Limb (tissue), 2 donors: ENCODE results near the gene DOCK1.

Experiments
- DNase-seq, 2 donors: peaks; one replicate each; pipeline ENCODE4 v3.0.0-alpha.2; 2016; ENCODE audit errors: extremely low spot score in 2 of 2

Gene DOCK1

DNA sequence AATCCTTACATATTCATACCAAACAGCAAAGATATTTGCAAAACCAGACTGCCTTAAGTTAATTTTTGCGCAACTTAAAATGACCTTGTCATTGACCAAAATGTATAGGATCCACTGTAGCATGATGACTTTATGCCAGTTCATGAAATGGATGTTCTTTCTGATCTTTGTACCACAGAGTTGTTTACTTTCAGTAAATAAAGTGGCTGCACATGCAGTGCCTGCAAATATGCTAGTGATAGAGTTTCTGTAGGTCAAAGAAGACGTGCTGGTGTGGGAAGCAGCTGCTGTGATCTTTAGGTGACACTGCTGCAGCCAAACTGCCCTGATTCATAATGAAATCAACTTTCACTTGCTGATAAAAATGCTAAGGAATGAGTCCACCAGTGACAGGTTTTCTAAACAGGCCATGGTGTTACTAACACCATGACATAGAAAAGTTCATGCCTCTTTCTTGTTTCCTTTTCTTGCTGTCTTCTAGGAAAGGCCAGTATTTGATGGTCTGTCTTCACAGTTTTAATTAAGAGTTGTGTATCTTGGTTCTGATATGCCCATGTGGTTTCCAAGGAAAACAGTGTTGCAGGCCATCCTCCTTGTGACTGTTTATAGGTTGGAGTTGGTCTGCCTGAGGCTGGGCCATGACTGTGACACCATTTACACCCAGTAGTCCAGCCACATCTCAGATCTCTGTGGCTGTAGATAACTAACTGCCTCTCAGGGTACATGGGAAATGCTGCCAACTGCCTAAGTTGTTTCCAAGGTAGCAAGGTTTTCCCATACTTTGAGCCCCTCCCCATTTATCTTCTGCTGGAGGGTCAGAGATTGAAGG is 228.7 kb downstream of the DOCK1 start:
- DNase-seq = no peak

GRCh38 chr10:127135844-127136577 is 230.8 kb downstream of the DOCK1 start:
- DNase-seq = no peak

DNA sequence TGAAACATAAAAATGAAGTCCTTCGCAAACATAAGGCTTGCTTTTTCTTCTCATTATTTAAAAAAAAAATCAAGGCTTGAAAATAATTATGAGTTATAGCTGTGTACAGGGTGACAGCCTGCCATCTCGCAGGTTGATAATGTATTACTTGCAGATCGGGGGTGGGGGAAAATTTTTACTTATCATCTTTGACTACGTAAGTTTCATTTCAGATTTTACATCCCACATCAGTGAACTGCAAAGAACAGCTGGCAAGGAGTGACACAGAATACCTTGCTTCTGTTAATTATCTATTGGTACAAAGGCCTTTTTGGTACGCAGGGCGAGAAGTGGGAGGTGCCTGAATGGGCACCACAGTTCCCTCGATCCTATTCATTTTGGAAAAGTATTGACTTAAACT is 232.2 kb downstream of the DOCK1 start:
- no peak for DNase-seq

DNA sequence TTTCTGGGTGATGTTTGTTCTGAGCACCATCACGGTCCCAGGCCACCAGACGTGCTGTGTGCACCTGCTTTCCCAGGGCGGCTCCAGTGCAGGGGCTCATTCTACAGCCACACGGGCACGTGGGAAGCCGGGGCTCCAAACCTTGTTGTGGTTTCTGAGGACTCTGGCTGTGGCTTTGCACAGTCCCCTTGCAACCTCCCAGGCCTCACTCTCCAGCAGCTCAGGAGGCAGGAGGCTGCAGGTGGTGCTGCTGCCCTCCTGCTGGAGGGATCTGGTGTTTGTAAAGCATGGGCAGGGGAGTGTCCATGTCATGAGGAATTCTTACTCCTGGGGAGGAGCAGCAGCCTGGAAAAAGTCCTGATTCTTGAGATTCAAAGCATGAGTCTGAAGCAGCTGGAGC is 236.9 kb downstream of the DOCK1 start:
- no peak for DNase-seq

DNA sequence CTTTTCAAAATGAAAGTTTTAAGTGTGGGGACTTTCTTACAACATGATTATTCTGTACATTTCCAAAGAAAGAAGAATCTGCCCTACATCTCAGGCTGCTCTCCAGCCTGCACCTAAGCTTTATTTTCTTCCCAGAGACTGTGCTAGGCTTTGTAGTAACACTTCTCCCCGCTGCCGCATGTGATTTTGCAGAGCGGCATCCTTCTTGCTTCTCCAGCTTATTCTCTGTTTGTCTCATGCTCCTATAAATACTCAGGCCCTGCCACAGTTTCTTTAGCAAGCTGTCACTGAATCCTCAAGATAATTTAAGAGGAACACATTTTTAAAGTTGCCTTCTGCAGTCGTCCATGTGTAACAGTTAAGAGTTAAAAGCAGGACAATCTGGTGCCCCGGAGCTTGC is 237.6 kb downstream of the DOCK1 start:
- no peak for DNase-seq

DNA sequence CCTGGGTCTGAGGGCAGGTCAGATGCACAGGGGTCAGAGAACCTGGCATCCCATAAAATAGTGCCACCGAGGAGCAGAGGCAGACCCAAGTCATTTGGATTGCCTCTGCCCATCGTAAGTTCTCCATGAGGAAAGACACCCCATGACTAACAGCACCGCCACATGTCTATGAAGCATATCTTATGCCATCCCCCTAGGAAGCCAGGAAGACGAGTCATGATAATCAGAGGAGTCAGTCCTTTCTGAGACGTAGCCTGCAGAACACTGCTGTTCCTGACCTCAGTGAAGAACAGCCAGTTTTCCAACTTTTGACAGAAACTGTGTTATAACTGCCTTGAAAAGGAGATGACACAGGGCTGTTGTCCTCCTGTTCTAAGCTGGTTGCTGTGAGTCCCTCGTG is 239.9 kb downstream of the DOCK1 start:
- no peak for DNase-seq

- DNase-seq = no peak
Measured at GRCh38 chr10:127146661-127147060, 241.4 kb downstream of the DOCK1 start.

GRCh38 chr10:127148066-127148932 is 243.1 kb downstream of the DOCK1 start:
- DNase-seq = no peak

DNA sequence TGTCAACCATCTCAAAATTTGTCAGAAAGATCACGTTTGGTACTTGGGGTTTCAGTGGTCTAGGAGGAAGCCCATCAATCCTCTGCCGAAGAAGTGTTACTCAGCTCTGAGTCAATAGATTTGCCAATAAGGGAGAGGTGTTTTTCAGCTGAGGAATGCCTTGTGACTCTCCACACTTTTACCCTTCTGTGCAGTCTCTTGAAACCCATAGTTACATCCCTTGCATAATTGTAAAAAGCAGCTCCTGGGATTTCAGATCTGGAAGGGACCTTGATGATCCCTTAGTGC is 243.6 kb downstream of the DOCK1 start:
- no peak for DNase-seq

DNA sequence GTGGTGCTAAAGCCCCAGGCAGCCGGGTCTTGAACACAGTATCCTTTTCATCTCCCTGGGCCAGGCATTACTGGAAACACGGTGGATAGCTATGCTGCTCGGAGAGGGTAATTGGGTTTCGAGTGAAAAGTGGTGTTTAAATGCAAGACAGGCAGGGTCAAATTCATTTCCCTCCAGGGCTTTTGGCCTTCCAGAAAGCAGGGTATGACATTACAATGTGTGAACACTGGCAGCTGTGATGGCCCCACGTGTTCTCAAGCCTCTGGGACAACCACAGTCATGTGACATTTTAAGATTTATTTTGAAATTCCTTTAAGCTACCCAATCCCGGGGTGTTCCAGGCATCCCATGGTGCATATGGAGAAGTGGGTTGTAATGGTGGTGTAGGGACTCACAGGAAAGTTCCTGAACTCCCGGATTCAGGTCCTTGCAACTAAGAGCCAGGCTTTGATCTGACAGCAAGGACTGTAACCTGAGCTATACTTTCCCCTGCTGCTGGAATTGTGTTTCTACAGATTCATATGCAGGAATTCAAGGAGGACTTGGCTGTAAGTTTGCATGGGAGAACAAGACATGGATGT is 244.4 kb downstream of the DOCK1 start:
- peak in 1 of 2 donors; percentile 55 for DNase-seq

DNA sequence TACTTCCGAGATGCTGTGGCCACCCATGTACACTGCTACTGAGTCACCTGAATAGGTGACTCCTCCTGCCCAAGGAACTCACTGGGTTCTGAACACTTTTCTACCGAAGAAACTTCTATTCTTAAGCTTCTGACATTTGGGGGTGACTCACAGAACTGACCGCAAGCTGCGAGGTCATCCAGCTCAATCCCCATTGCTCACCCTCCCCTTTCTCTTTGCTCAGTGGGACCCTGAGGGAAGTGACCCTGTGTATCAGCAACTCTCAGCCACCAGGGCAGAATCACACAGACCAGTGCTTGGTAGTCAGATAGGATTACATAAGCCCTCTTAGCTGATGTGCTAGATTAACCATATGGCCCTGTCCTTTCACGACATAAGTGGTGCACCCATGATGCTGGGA is 244.9 kb downstream of the DOCK1 start:
- DNase-seq = no peak

- DNase-seq = no peak
Measured at GRCh38 chr10:127151541-127151940, 246.3 kb downstream of the DOCK1 start.

DNA sequence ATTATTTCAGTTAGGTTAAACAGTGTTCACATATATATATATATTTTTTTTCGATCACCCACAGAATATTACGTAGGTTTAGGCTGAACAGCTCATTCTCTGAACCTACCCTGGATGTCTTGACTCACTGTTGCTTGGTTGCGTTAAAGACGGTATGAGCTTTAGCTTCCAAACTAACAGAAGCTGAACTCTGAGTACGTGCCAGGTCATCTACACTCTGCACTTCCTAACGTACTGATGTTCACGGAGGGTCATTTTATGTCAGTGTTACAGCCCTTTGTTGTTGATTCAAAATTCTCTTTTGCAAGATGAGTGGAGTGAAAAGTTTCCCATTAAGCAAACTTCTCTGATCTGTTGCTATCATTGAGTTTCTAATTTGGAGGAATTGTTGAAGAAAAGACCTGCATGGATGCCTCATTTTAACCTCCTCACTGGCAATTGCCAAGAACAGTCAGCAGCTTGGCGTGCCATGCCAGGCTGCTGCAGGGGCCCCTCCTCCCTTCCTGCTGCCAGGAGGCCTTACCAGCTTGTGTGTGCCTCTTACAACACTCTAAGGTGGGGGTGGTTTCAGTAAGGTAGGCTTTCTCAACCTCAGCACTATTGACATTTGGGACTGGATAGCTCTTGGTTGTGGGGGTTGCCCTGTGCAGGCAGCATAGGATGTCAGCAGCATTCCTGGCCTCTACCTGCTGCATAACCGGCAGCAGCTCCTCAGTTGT is 246.9 kb downstream of the DOCK1 start:
- DNase-seq = no peak

- no peak for DNase-seq
Measured at GRCh38 chr10:127153181-127153580, 248.0 kb downstream of the DOCK1 start.

DNA sequence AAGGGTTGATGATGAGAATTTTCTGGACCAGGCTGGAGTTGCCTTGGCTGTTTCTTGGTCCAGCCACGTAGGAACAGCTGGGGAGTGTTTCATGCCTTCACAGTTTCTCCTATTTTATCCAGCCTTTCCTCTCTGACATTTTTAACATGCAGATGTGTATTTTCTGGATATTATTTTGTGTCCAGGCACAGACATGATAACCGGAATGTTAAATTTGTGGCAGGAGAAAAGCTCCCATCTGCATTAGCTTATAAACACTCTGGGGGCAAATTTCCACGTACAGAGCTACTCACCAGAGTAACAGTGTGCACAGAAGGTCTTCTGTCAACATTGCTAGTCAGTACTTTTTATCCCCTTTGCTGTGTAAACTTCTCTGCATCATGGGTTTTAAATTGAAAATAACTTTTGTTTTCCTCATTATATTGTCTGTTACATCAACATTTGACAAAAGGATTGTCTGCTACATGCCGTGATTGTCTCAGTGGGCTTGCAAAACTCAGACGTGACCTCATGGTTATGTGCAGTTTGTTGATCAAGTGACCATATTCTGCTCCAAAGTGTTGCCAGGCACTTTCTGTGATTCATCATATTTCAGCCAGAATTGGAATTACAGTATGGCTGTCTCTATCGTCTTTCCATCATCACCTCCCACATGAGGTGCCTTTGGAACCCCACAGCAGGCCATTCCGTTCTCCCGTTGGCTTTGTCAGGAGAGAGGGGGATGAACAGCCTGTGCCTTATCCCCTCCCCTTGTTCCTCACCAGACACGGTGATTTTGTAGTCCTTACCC is 249.8 kb downstream of the DOCK1 start:
- no peak for DNase-seq

GRCh38 chr10:127157089-127157488 is 251.9 kb downstream of the DOCK1 start:
- DNase-seq = no peak

DNA sequence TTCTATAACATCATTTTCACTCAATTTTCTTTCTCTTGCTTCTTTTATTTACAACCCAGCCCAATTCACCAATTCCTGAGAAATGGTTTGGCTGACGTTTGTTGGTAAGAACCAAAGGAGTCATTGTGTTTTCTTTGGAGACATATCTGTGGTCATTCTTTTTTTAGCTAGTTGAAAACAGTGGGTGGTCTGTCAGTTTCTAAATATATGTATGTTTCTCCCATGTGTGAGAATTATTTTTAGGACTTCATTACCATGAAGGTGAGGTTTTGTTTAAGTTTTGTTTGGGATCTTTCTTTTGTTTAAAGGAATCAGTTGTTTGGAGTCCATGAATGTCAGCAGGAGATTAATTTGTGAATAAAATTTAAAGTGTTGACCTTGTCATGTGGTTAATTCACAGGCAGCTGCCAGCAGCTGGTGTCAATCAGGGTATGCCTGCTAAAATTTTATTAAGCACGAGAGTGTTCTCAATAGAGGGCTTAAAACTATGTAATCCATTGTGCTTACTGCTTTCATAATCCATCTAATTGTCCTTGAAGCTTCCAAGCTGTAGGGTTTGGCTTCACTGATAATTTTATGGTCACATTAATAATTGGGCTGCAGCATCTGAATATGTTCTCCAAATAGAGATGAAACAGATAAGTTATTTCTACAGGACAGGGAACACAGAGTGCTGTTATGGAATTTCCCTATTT is 252.4 kb downstream of the DOCK1 start:
- no peak for DNase-seq

DNA sequence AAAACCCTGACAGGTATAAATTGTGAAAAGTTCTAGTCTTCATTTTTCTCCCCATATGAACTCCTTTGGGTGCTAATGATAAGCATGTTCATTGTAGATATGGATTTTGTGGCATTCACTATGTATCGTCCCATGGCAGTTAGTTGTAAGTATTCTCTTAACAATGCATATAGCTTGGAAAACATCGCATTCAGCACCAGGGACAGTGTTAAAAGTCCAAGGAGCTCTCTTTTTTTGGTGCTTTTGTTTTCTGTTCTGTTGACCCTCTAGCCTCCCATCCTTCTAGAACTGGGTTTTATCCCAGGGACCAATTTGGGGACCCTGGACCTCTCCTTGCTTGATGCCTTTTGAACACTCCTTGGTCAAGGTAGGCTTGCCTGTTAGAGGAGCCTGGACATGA is 253.4 kb downstream of the DOCK1 start:
- no peak for DNase-seq

- DNase-seq = no peak
Measured at GRCh38 chr10:127159648-127160245, 254.5 kb downstream of the DOCK1 start.
